CD4-positive, alpha-beta T cell treated with Interleukin-4 for 1 hour (primary cell): ENCODE data around the gene CDH15.
"Not testable (repeated sequence)": the region's sequence is repeated elsewhere in the genome, so short reads cannot be mapped to it uniquely, and the experiment has no call there.

Source experiments
- DNase-seq, 2 donors: peaks; one replicate each; pipeline ENCODE4 v3.0.0-alpha.2; 2020 to 2022

CDH15 gene

GRCh38 chr16:89157778-89158177, 13.8 kb upstream of the CDH15 start:
- DNase-seq = no peak

GRCh38 chr16:89159066-89159849, 12.3 kb upstream of the CDH15 start:
- DNase-seq = no peak

GRCh38 chr16:89159850-89160354, 11.6 kb upstream of the CDH15 start:
- DNase-seq = no peak

GRCh38 chr16:89160977-89161701, 10.4 kb upstream of the CDH15 start:
- DNase-seq = no peak

GRCh38 chr16:89161763-89162713, 9.5 kb upstream of the CDH15 start:
- no peak for DNase-seq

GRCh38 chr16:89163297-89163696, 8.3 kb upstream of the CDH15 start:
- no peak for DNase-seq

GRCh38 chr16:89164436-89164835, 7.1 kb upstream of the CDH15 start:
- no peak for DNase-seq

- DNase-seq = no peak
Measured at GRCh38 chr16:89164847-89165680, 6.5 kb upstream of the CDH15 start.

- DNase-seq = not testable (repeated sequence)
Measured at GRCh38 chr16:89165681-89165979, 5.9 kb upstream of the CDH15 start.

GRCh38 chr16:89166696-89167424, 4.7 kb upstream of the CDH15 start:
- DNase-seq = no peak

- DNase-seq = peak; percentile 79 to 81
Measured at GRCh38 chr16:89167425-89167941, 4.1 kb upstream of the CDH15 start.

- no peak for DNase-seq
Measured at GRCh38 chr16:89168381-89169189, 3.0 kb upstream of the CDH15 start.

GRCh38 chr16:89169778-89170177, 1.8 kb upstream of the CDH15 start:
- no peak for DNase-seq

- peak in 1 of 2 donors; percentile 15 for DNase-seq
Measured at GRCh38 chr16:89170346-89171215, 967 bp upstream of the CDH15 start.

- DNase-seq = no peak
Measured at GRCh38 chr16:89172171-89172527, 601 bp downstream of the CDH15 start.

- no peak for DNase-seq
Measured at GRCh38 chr16:89172528-89173173, 1.1 kb downstream of the CDH15 start.

- DNase-seq = no peak
Measured at GRCh38 chr16:89173174-89173921, 1.8 kb downstream of the CDH15 start.
